ENCODE results near the gene MAGI2.

MAGI2 gene

DNA sequence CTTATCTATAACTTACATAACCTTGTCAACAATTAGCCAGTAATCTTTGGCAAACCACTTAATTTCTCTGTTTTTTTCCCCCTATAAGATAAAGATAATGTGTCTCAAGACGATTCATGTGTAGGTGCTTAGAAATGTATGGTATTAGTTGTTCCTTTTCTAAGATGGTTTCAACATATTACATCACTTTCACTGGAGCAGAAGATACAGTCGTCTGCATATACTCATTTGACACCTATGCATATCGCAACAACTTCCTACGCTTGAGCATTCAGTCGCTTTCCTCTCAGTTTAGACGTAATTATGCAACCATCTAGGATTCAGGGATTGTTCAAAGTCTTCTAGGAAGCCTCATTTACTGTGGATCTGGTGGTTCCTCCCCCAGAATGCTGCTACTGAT, 1258.2 kb downstream of the MAGI2 start:
- no peak for DNase-seq

DNA sequence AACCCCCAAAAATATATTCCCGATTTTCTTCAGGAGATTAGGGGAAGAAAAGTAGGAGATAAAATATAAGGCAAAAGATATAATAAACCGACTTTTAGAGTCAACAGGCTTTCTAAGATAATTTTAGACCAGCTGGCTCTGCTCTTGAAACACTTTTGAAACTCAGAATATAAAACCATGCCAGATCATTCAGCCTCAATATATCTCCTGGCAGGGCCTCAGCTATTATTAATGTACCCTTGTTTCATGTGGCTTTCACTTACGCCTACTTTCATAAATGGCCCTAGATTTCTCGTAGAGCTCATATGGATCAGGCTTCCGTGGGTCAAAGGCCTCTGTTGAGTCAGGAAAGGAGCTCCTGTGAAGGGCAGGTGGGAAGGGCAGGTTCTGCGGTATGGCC, 1258.9 kb downstream of the MAGI2 start:
- no peak for DNase-seq

DNA sequence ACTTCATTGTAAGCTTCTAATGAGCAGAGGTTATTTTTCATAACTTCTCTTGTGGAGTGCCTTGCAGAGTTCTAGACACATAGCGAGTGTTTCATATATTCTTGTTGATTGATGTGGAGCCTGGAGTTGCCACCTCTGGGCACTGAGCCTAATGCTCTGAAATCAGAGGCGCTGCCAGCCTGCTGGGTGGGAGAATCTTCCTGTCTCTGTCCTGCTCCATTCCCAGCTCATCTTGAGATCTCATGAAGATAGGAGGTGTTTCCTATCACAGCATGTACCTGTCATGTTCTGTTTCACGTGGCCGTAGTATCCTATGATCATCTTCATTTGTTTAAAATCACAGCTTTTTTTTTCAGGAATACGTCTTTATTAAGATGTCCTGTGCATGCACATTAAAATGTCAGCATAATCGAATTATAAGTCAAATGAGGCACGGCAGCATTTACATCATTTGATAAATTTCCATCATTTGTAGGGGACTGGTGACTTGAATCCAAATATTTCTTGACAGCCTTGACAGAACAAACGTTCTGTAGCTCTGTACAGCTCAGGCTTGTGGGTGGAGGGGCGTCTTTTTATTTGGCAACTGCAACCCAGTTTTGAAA, 1261.9 kb downstream of the MAGI2 start:
- no peak for DNase-seq

DNA sequence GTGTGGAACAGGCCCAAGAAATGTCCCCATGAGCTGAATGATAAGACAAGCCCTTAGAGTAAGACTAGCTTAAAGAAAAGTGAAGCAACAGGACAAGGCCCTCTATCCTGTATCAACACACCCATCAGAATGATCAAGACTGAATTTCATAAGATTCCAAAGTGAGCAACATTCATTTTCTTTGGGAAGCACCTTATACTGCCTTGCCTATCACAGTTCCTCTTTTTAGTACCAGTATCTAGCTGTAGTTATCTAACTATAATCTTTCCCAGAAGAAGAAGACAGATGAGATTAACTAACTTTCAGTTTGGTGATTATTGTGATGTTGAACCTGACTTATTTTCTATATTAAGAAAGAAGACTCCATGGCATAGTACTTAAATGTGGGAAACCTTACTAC, 1263.7 kb downstream of the MAGI2 start:
- no peak for DNase-seq

DNA sequence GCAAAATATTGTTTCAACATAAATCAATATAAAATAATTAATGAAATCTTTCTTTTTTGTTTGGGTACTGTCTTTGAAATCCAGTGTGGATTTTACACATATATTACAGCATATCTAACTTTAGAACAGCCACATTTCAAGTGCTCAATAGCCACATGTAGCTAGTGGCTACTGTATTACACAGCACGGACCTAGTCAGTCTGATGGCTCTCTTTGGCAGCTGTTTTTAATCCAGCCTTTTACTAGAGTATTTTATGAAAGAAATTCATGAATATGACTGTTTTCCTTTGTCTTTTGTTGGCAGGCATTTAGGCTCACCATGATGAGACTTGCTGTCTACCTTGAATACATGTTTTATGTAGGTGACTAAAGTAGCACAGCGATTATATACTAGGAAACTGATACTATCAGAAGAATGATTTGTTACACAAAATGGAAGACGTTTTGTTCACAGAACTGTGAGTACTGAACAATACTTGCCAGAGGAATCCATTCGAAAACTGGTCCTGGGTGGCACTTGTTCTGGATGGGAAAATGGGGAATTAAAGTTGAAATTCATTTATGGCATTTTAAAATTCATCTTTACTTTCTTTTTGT, 1268.2 kb downstream of the MAGI2 start:
- no peak for DNase-seq

DNA sequence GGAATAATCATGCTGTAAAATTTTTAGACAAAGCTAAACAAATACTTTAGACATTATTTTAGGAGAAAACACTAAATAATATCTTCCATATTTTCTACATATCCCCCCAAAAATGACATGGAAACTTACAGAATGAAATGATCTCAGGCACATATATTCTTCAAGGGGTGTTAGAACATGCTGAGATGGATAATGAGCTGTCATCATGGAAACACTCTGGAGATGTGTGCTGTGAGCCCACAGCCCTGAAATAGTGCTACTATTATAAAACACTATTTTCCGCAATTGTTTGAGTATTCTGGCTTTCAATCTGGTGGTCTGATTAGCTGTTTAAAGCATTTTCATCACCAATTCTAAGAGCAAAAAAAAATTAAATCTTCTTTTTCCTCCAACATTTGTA, 1269.2 kb downstream of the MAGI2 start:
- no peak for DNase-seq

DNA sequence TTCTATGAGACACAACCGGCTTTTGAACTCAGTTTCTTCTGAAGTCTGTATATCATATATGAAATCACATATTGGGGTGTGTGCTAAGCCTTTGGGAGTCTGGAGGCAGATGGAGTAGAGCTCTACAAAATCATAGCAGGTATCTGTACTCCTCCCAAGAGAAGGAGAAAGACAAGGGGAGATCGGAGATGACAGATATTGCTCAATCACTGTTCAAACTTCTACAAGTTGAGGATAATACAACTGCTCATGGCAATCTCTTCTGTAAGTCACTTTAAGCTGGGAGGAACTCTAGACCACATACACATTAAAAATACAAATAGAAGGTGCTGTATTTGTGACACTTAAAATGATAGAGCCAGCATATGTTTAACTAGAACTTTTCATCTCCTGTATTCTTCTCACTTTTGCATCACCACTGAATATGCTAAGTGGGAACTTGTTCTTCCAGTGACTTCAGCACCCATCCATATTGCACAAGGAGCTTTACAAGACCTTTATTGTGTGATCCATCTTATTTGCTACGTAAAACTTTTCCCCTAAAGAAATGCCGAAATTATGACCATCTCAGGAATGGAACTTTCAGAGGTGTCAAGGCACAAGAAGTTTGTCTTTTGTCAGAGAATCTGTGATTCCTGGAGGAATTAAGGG, 1273.5 kb downstream of the MAGI2 start:
- no peak for DNase-seq

DNA sequence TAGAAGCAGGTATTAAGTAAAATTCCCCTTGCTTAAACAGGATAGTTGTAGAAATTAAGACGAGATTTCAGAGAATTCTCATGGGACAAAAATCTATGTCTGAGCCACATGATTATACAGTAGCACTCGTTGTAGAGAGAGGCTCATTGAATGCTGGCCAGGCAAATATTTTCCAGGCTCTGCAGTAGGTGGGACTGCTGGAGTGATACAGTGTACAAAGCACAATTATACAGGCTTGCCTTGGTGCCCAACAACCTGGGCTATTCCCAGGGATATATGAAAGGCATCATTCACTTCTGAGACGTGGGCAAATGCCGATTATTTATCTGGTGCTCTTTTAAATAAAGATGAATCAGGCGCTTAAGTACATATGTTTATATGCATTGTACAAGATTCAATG, 1274.3 kb downstream of the MAGI2 start:
- no peak for DNase-seq

DNA sequence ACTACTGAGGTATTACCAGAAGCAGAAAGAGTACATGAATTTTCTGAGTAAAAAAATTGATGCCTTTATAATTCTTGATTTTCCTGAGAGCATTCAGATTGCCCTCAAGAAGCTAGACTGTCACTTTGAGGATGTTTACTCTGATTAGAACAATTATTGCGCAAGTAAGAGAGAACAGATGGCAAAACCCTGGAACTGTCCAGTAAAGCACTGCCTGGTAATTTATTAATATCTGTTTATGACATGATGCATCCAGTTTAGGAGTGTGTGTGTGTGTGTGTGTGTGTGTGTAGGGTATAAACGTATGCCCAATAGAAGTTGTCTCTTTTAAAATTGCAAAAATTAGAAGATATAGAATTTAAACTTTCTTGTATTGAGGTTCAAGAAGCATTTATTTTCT, 1275.1 kb downstream of the MAGI2 start:
- no peak for DNase-seq

DNA sequence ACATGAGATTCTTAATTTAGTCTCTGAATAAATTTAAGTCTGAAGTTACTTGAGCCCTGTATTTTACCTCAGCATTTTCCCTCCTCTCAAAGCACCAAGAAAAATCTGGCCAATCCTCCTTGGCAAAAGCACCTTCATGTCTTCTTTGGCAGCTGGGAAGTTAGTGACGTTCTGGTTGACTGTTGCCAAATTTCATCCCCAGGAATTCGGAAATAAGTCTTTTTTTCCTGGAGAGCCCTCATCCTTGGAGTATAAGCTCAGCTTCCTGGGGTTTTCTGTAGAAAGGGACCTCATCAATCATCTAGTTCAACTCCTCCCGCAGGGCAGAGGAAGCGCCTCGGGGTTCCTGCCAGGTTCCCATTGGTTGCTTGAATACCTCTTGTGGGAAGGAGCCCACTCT, 1277.3 kb downstream of the MAGI2 start:
- no peak for DNase-seq

DNA sequence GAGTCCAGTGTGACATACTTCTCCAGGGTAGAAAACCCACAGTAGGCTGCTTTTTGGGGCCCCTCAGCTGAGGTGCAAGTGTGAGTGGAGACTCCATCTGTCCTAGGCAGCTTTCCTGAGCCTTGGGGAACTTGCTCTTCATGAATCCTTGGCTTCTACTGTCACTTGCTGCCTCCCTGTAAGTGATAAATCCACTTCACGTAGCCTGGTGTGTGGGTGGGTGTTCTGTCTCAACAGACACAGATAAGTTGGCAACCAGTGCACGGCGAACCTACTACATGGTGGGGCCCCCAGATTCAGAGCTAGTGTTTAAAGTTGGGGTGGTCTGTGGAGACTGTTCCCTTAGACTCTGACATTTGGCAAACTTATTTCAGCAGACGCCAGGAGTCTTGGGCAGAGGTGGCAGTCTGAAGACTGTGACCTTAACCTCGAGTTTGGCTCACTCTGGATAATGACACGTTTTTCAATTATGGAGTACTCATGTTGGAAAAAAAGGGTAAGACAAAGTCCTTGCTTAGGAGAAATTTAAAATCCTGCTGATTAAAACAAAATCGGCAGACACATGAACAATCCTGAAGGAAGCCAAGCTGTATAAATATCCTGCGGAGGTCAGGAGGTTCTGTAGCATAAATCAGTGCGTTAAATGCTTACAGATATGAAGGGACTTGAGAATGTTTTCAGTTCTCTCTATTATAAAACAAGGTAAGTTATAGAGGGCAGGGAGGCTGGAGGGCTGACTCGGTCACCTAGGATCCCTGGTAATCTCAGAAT, 1278.0 kb downstream of the MAGI2 start:
- DNase-seq = no peak

DNA sequence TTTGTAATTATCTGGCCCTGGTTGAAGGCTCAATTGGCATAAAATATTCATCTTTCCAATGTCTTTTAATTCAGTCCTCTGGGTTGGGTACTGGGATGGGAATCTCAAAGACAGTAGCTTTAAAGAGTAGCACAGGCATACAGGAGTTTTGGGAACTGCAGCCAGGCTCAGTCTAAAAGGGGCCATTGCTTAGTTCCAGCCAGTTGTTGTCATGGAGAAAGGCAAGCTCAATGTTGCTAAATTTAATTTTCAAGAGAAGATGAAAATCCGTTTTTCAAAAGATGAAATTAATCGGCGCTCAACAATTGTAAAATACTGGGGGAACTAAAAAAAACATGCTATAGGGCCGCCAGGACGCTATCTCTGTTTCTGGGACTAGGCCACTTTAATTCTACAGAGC, 1279.8 kb downstream of the MAGI2 start:
- DNase-seq = no peak

DNA sequence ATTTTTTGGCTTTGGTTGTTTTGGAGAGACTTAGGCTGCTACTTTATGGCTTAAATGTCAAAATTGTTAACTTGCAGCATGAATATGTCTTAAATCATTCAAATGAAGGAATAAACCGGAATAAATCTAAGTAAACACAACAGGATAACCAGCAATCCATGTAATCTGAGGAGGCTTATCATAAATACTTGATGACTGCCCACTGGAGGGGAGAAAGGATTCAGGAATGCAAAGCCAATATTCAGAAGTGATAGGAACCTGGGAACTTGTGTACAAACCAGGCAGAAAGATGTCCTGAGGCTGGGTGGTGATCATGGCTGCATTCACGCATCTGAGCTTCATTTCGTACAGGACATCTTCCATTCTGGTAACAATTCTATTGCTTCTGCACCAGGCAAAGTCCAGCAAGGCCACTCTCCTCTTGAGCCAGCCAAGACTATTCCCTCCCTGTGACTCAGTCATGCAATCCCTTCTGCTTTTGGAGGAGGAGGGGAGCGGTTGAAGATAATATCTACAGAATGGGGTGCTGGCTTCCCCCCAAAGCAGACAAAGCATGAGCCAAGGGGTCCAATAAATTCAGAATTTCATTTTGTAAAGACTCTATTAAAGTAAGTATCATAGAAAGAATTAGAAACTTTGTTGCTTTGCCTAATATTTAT, 1280.4 kb downstream of the MAGI2 start:
- no peak for DNase-seq

DNA sequence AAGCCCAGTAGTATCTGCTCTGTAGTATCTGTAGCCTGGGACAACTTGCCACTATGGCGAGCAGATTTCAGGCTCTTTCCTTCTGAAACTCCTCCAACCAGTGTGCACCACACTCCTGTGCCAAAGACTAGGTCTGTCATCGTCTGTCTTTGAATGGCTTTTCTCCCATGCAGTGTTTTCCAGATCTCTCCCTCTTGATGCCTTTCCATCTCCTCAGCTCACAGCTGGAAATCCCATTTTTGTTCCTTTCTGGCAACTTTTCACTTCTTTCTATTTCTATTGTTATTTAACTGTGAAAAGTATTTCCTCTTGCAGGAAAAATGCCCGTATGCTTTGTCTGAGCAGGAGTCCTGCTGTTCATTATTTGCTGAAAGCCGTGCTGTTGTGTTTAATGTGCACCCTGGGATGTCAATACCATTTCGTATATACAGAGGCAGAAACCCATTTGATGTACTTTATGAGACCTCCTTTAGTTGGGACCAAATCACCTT, 1281.2 kb downstream of the MAGI2 start:
- no peak for DNase-seq

DNA sequence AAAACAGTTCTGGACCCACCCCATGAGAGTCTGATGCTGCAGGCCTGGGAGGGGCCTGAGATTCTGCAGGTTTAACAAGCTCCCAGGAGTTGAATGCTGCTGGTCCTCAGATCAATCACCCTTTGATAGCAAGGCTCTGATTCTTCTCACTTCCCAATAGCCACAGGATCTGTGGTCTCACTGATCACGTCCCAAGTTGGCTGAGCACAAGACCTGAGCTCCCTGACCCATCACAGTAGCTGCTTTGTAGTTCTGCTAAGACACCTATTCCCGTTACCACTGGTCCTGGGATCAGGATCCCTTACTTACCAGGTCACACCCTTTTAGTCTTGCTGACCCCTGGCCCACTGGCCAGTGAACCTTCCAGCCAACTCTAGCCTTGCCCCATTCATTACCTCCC, 1282.1 kb downstream of the MAGI2 start:
- no peak for DNase-seq

DNA sequence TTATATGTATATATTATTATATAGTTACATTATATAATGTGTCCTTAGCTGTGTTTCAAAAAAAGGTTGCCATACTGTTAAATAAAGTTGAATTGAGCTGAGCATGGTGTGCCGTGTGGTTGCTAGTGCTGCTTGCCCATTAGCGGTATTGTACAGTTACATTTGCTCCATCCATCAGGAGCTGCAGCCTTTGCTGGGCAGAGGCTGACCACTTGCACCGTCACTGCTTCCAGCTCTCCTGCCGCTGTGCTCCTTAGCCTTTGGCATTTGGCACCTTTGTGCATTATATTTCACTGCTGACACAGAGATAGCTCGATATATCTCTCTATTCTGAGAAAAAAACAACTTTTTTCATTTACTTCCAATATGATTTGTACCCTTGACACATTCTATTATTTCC, 1282.7 kb downstream of the MAGI2 start:
- no peak for DNase-seq

DNA sequence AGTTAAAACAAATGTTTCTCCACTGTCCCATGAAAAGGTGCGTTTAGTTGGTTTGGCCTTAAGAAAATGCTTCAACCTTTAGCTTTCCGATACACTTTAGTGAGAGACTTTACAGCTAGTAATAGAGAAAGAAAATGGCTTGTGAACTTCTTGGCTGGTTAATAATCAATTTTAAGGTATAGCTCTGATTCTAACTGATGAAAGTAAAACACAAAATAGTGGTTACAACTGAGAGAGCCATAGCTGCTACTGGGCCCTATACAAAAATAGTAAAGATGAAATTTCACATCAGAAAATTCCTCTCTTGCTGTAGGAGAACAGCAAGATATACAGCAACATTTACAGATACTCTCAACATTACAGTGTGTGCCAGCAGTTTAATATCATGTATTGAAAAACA, 1283.5 kb downstream of the MAGI2 start:
- no peak for DNase-seq

DNA sequence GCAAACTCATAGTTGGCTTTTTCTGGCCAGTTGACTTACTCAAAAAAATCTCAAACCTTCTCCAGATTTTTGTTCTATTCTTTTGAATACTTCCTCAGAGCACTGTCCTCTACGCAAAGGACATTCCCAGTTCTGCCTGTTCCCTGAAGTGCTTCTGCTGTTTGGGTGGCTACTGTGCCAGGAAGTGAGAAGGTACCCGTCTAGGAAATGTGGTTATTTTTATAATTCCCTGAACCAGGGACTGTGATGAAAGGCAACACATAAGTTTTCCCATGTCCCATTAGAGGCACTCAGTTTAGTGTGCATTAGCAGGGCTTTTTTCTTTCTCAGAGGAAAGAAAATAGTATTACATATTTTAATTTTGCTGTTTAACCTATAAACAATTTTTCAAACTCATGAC, 1284.6 kb downstream of the MAGI2 start:
- no peak for DNase-seq

DNA sequence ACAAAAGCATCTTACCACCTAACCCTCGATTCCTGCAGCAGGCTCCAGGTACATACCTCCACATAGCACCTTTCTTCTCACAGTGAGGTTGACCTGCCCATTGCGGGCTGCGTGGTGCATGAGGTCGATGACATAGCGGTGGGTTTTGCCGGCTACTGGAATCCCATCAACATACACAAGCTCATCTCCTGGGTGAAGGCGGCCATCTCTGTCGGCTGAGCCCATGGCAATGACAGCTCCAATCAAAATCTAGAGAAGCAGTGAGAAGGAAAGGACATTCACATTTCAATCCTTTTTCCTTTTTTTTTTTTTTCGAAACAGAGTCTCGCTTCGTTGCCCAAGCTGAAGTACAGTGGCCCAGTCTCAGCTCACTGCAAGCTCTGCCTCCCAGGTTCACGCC, 1285.6 kb downstream of the MAGI2 start:
- no peak for DNase-seq

DNA sequence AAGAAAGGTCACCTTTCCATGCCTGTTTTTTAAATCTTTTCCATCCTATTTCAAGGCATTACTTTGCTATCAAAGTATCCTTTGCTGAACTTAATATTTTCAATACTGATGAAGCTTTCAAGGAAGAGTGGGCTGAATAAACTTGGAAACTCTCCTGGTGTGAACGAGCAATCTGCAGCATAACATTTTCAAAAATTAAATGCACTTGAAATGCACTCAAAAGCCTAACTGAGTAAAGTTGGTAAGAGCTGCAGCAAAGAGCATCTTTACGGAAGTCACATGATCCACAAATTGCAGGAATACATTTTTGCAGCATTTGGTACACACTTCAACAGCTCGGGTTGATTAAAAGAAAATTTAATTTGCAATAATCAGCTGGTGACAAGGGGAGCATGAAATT, 1287.6 kb downstream of the MAGI2 start:
- no peak for DNase-seq

DNA sequence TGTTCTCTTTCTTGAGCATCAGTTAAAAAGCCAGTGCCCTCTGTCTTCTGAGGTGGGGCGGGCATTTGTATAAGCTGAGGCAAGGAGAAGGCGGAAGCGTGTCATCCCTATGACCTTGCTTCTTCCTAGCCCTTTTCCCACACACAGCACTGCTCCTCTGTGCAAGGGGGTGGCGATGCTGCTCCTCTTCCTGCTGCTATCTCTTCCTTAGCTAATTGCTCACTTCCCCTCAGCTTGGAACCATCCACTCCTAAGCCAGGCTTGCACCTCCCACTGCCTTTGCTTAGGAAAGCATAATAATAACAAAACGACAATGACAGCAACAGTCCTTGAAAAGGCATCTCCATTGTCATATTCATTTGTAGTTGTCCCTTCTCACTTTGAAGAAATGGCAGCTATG, 1288.0 kb downstream of the MAGI2 start:
- no peak for DNase-seq

DNA sequence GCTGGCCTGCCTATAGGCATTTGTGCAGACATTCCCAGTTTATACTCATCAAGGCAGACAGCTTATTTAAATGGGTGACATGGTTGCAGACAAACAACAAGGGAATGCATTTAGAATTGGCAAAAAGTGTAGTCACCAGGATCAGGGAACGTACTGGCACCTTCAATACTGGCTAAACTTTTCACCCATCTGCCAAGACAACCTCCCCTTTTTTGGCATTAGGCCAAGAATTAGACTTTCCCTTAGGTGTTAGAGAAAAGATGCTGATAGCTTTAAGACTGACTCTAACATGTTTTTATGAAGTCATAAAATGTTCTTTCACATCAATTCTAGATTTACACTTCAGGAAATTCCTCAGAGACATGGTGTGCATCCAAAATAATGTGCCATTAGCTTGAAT, 1289.0 kb downstream of the MAGI2 start:
- no peak for DNase-seq

DNA sequence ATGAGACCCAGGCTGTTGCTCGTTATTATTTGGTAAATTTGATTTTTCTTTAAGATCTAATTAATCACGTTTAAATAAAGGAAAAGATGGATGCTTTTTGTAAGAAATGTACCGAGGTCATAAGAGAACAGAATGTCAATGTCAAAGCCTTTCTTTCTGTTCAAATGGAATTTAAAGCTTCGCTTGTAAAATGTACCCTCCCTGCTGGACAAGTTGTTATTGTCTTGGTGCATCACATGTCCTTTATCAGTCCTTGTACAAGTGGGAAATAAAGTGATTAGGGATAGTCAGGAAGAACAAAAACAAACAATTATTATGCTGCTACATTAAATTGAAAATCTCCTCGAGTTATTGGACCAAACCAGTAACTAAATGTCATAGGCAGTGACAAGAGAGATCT, 1291.7 kb downstream of the MAGI2 start:
- DNase-seq = no peak

Measured in activated naive CD4-positive, alpha-beta T cell (primary cell).